CD4-positive, alpha-beta T cell treated with Interleukin-1 beta for 1 hour (primary cell): ENCODE measurements around the gene UBXN11.
A peak's percentile ranks its signal among the peaks of the same experiment; 100 is the strongest.

Experiments
- DNase-seq, 2 donors: peaks; one replicate each; pipeline ENCODE4 v3.0.0-alpha.2; 2020 to 2022

UBXN11 gene

GRCh38 chr1:26306290-26307229, at the start of gene UBXN11:
TSS of gene UBXN11 (minus strand) at chr1:26306636. CDS start at chr1:26302883, 3,753 bp downstream.
- peak; percentile 93 to 95 for DNase-seq

- DNase-seq, result no peak
Observed at GRCh38 chr1:26356106-26356505, 49.7 kb upstream of the UBXN11 start.

- no peak for DNase-seq
Observed at GRCh38 chr1:26354972-26355371, 48.5 kb upstream of the UBXN11 start.

- no peak for DNase-seq
Observed at GRCh38 chr1:26353976-26354820, 47.8 kb upstream of the UBXN11 start, which contains the start of gene CRYBG2. TSS of gene CRYBG2 (minus strand) at chr1:26354130. CDS start at chr1:26346657, 7,473 bp downstream.

- DNase-seq, result no peak
Observed at GRCh38 chr1:26353210-26353859, 46.9 kb upstream of the UBXN11 start.

GRCh38 chr1:26352338-26352679, 45.9 kb upstream of the UBXN11 start:
- no peak for DNase-seq

- no peak for DNase-seq
Observed at GRCh38 chr1:26351590-26352337, 45.3 kb upstream of the UBXN11 start.

- DNase-seq, result no peak
Observed at GRCh38 chr1:26350701-26351589, 44.5 kb upstream of the UBXN11 start.

GRCh38 chr1:26350343-26350700, 43.9 kb upstream of the UBXN11 start:
- no peak for DNase-seq

GRCh38 chr1:26349877-26350244, 43.4 kb upstream of the UBXN11 start:
- no peak for DNase-seq

- no peak for DNase-seq
Observed at GRCh38 chr1:26349188-26349876, 42.9 kb upstream of the UBXN11 start.

- no peak for DNase-seq
Observed at GRCh38 chr1:26346274-26347033, 40.0 kb upstream of the UBXN11 start.

- no peak for DNase-seq
Observed at GRCh38 chr1:26345718-26346117, 39.3 kb upstream of the UBXN11 start.

GRCh38 chr1:26344147-26344920, 37.9 kb upstream of the UBXN11 start:
- no peak for DNase-seq

GRCh38 chr1:26340047-26340481, 33.6 kb upstream of the UBXN11 start:
- no peak for DNase-seq

- no peak for DNase-seq
Observed at GRCh38 chr1:26338670-26339069, 32.2 kb upstream of the UBXN11 start.

- no peak for DNase-seq
Observed at GRCh38 chr1:26337625-26338024, 31.2 kb upstream of the UBXN11 start.

GRCh38 chr1:26337206-26337535, 30.7 kb upstream of the UBXN11 start:
- DNase-seq, result no peak

- DNase-seq, result peak; percentile 88 to 91
Observed at GRCh38 chr1:26336477-26337205, 30.2 kb upstream of the UBXN11 start.
